Endometrial microvascular endothelial cells (primary cell): ENCODE results near the gene TMEM139. TPM values are rescaled to one million over a fixed set of nuclear protein-coding genes. Genes with fewer than 3 reads are reported as not detected.
"Not testable (repeated sequence)": the region's sequence is repeated elsewhere in the genome, so short reads cannot be mapped to it uniquely, and the experiment has no call there.

ENCODE experiments used
- in situ Hi-C: cut with HindIII; loops from 2 replicates; pipeline ENCODE4 v1.10.0; 2017; ENCODE audit warnings: low sequenced_read_pairs, low pct_unique_long_range_greater_than_20kb; ENCODE audit errors: inconsistent ontology term
- total RNA-seq: library from RNA; depleted of rRNA; stranded (reverse); fragments of >200 nt; gene quantifications from one replicate; pipeline ENCODE4 v1.2.3, GENCODE V29; 2015; ENCODE audit errors: inconsistent ontology term

The TMEM139 gene
- total RNA-seq, 1 donor from 2014 or later = not detected

- in situ Hi-C loops = no loop called here
Observed at GRCh38 chr7:143256325-143256724, 28.4 kb upstream of the TMEM139 start.

GRCh38 chr7:143256932-143257331 is 27.8 kb upstream of the TMEM139 start:
- in situ Hi-C loops = no loop called here

GRCh38 chr7:143257501-143257900 is 27.3 kb upstream of the TMEM139 start:
- in situ Hi-C loops = no loop called here

GRCh38 chr7:143258831-143259230 is 25.9 kb upstream of the TMEM139 start:
- in situ Hi-C loops = no loop called here

- in situ Hi-C loops = no loop called here
Observed at GRCh38 chr7:143259765-143260164, 25.0 kb upstream of the TMEM139 start.

- in situ Hi-C loops = no loop called here
Observed at GRCh38 chr7:143261901-143262300, 22.9 kb upstream of the TMEM139 start.

- in situ Hi-C loops = no loop called here
Observed at GRCh38 chr7:143263266-143264195, 21.2 kb upstream of the TMEM139 start, which contains the start of gene GSTK1. TSS of gene GSTK1 (plus strand) at chr7:143263441. CDS start at chr7:143263514, 73 bp downstream.

- in situ Hi-C loops = not testable (repeated sequence)
Observed at GRCh38 chr7:143264196-143264568, 20.6 kb upstream of the TMEM139 start.

- in situ Hi-C loops = no loop called here
Observed at GRCh38 chr7:143265017-143265693, 19.6 kb upstream of the TMEM139 start.

GRCh38 chr7:143269251-143269650 is 15.5 kb upstream of the TMEM139 start:
- in situ Hi-C loops = no loop called here

- in situ Hi-C loops = no loop called here
Observed at GRCh38 chr7:143271240-143271639, 13.5 kb upstream of the TMEM139 start.

- in situ Hi-C loops = no loop called here
Observed at GRCh38 chr7:143272871-143273270, 11.9 kb upstream of the TMEM139 start.

GRCh38 chr7:143279186-143280098 is 5.3 kb upstream of the TMEM139 start:
- in situ Hi-C loops = no loop called here

GRCh38 chr7:143280160-143280559 is 4.6 kb upstream of the TMEM139 start:
- in situ Hi-C loops = no loop called here

- in situ Hi-C loops = no loop called here
Observed at GRCh38 chr7:143280566-143280965, 4.2 kb upstream of the TMEM139 start.

GRCh38 chr7:143281529-143281928 is 3.2 kb upstream of the TMEM139 start:
- in situ Hi-C loops = no loop called here

- in situ Hi-C loops = no loop called here
Observed at GRCh38 chr7:143282124-143282523, 2.6 kb upstream of the TMEM139 start.

GRCh38 chr7:143283381-143283780 is 1.4 kb upstream of the TMEM139 start:
- in situ Hi-C loops = no loop called here

GRCh38 chr7:143285470-143285778 is 666 bp downstream of the TMEM139 start:
- in situ Hi-C loops = no loop called here
